Stimulated activated CD4-positive, alpha-beta T cell treated with anti-CD3 and anti-CD28 coated beads, Interleukin-15, amount 100 ng/mL, for 48 hours (primary cell): Measurements from ENCODE around the gene UBL4B.

ENCODE experiments used
- DNase-seq, 2 donors: peaks; one replicate each; pipeline ENCODE4 v3.0.0-alpha.2; 2020; ENCODE audit warnings: low read depth in 2 of 2

The UBL4B gene

DNA sequence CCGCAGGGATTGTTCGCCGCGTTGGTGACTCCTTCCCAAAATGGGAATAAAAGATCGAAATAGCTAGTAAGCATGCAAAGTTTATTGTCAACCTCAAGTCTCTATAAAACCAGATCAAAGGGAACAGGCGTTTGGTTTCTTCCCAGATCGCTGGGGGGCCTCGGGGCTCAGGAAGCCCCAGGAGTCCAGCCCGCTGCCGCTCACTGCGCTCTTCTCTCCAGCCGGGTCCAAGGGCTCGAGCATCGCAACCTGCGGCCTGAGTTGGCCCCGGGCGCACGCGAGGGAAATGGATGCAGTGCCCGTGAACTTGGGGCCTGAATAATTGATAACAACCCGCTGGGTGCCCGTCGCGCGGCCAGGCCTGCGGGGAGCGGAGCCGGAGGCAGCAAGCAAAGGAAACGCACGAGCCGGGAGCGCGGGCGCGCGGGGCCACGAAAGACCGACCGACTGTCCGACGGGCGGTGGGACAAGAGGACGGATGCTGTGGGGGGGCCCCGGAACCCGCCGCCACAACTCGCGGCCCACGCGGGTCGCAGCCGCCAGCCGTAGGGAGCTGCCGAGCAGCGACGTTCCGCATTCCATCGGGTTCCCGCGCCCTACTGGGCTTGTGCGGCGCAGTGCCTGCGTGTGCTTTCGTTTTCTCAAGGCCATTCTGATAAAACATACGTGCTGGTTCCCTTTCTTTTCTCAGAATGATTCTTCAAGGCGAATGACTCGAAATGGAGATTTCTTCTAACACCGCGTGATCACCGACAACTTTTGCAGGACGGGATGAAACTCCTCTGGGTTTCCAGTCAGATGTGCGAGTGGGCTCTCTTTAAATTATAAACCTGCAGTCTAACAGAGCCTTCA lies 27.8 kb upstream of the UBL4B start:
- DNase-seq = no peak

- DNase-seq = no peak
These were observed 26.6 kb upstream of the UBL4B start for GRCh38 chr1:110085671-110086070.

DNA sequence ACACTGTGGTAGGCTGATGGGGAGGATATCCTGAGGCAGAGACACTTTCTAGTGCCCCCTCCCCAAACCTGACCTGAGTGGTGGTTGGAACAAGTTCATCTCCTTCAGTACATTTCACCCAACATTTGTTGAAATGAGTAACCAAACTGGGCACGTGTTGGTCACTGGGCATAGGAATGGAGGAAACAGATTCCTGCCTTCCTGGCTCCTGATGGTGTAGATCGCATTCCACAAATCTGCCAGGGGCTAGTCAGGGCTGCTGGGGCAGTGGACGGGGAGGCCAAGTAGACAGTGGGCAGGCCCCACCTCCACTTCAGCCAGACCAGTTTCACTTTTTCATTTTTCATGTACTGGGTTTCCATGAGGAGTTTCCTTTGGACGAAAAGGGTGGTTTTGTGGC lies 25.3 kb upstream of the UBL4B start:
- DNase-seq = no peak

GRCh38 chr1:110087812-110088738 lies 24.2 kb upstream of the UBL4B start:
- no peak for DNase-seq

- no peak for DNase-seq
These were observed 23.4 kb upstream of the UBL4B start for GRCh38 chr1:110088739-110089316.

- DNase-seq = no peak
These were observed 22.5 kb upstream of the UBL4B start for GRCh38 chr1:110089561-110090275.

GRCh38 chr1:110091381-110091780 lies 20.9 kb upstream of the UBL4B start:
- no peak for DNase-seq

DNA sequence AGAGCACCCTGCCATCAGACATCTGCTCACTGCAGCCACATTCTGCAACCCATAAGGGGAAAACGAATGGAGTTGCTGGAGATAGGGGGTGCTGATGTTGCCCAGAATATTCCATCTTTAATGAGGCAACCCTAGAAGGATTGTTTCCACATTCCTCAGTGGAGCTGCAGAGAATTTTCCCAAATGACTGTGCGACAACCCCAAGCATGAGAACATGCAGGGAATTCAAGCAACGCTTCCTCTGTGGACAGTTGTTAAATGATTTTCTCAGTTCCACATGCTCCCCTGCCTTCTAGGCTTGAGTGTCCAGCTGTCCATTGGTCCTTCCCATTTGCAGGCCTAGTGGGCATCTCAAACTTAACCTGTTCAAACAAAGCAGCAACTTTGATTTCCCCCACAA lies 20.5 kb upstream of the UBL4B start:
- DNase-seq = no peak

DNA sequence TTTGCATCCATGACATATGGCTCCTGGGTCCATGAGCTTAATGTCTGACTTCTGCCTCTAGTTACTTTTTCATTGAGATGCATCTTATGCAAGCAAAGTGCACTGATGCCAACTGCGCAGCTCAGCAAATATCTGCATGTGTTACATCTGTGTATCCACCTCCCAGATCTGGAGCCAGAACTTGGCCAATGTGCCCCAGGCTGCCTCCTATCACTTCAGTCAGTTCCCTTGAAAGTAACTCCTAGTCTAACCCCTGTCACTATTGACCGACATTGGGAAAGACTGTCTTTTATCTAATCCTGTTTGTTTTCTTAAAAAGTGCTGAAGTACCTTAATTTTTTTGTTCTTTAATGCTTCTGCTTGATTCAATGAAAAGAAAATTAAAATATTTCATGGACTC lies 19.3 kb upstream of the UBL4B start:
- DNase-seq = no peak

GRCh38 chr1:110094931-110095654 lies 17.1 kb upstream of the UBL4B start:
- no peak for DNase-seq

DNA sequence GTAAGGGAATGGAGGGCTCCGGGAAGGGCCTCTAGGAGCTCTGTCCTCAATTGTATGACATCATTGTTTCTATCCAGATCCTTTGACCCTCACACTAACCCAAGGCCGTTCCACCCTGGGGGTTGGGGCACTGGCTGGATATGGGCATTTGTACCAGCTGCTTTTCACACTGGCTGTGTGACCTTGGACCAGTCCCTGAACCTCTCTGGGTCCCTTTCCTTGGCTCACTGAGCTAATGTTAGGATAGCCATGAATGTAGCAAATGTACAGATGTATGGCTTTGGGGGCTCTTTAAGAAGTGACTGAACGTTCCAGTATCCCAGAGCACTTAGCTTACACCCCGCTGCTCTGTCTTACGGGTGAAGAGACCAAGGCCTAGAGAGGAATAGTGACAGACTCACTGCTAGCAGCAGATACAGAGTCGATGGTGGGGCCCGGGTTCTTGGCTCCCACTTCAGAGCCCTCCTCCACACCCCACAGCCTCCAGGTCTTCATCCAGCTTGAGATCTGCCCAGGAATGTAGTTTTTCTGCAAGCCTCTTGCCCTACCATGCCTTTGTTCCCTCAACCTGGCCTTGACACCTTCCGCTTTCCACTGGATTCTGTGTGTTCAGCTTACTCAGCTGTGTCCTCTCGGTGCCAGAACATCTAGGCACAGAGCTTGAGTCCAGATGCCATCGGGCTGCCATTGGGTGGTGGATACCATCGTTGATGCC lies 14.6 kb upstream of the UBL4B start:
- no peak for DNase-seq

DNA sequence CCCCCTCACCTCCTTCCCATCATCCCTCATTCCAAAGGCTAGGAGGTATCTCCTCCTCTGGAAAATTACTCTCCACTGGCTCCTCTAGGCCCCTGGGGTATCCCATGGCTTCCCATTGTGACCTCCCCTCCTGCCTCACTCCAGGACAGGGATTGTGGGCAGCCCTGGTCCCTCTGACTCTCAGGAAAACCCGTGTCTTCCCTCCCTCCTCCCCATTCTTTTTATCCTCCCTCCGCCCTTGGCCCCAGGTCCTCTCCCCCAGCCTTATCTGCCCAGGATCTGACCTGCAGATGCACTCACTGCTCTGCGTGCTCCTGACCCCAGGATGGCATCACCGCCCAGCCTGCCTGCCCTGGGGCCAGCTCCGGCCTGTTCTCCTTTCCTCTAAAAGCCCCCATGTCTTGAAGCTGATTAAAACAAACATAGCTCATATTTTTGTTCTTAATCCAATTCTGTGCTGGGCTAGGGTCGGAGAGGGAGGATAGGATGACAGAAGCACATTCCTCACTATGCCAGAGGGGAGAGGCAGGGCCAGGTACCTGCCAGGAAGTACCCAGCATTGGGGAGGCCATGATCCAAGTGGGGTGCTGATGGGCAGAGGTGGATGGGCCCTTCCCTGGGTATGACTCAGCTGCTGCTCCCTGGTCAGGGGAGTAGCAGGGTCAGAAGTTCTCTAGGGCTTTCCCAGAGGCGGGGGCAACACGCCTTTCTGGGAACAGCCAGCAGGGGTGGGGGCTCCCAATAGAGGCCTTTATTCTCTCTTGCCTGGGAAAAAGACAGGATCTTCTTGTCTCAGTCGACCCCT lies 13.8 kb upstream of the UBL4B start:
- DNase-seq = no peak

DNA sequence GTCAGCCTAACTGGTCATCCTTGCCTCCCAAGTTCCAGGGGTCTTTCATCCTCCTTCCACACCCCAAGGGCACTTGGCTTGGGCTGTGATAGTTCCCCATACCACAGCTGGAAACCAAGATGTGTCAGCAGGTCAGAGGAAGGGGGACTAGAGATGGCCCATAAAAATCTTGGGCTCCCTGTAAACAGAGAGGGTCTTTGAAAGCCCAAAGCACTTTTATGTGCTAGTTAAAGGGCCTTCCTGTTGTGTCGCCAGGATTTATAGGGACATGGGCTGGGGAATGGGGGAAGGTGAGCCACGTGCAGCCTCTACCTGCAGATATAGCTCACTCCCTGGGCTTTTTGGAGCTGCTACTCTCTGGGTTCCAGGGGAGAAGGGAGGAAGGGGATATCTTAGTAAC lies 11.9 kb upstream of the UBL4B start:
- DNase-seq = no peak

GRCh38 chr1:110102081-110102480 lies 10.2 kb upstream of the UBL4B start:
- no peak for DNase-seq

- DNase-seq = peak; percentile 39 to 52
These were observed 6.0 kb upstream of the UBL4B start for GRCh38 chr1:110106013-110106941.

GRCh38 chr1:110107867-110108469 lies 4.3 kb upstream of the UBL4B start:
- no peak for DNase-seq

DNA sequence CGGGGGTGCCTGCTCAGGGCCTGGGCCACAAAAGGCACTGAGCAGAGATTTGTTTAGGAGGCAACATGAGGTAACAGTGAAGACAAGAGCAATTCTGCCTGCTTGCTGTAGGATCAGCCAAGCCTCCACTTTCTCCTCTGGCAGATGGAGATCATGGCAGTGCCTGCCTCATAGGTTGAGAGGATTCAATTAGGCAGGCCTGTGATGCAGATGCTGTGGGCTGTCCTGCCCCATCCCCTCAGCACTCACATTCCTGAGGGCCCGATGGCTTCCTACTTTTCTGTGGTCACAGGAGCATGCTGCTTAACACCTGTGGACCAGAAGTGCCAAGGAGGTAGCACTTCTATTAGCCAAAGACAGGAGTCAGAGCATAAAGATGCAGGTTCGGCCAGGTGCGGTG lies 1.2 kb upstream of the UBL4B start:
- DNase-seq = no peak

- no peak for DNase-seq
These were observed 413 bp downstream of the UBL4B start for GRCh38 chr1:110112656-110113055.
